Stimulated activated CD4-positive, alpha-beta T cell treated with anti-CD3 and anti-CD28 coated beads, Interleukin-4, amount 100 ng/mL, for 48 hours (primary cell): Measurements from ENCODE around the gene DTNBP1.

ENCODE experiments used
- DNase-seq, 2 donors: peaks; one replicate each; pipeline ENCODE4 v3.0.0-alpha.2; 2020; ENCODE audit warnings: low read depth in 2 of 2

Gene DTNBP1

GRCh38 chr6:15588971-15589634, 73.7 kb downstream of the DTNBP1 start:
- DNase-seq: no peak

- DNase-seq: no peak
Observed at GRCh38 chr6:15586503-15586902, 76.3 kb downstream of the DTNBP1 start.

GRCh38 chr6:15585760-15586214, 77.0 kb downstream of the DTNBP1 start:
- DNase-seq: no peak

GRCh38 chr6:15582499-15582898, 80.3 kb downstream of the DTNBP1 start:
- DNase-seq: no peak

- DNase-seq: no peak
Observed at GRCh38 chr6:15581751-15582150, 81.1 kb downstream of the DTNBP1 start.

GRCh38 chr6:15580326-15580725, 82.5 kb downstream of the DTNBP1 start:
- DNase-seq: no peak

GRCh38 chr6:15578716-15579391, 84.0 kb downstream of the DTNBP1 start:
- no peak for DNase-seq

GRCh38 chr6:15577550-15578171, 85.2 kb downstream of the DTNBP1 start:
- no peak for DNase-seq

GRCh38 chr6:15577106-15577505, 85.7 kb downstream of the DTNBP1 start:
- no peak for DNase-seq

- DNase-seq: no peak
Observed at GRCh38 chr6:15575357-15576033, 87.3 kb downstream of the DTNBP1 start.

- DNase-seq: no peak
Observed at GRCh38 chr6:15574486-15574885, 88.3 kb downstream of the DTNBP1 start.

GRCh38 chr6:15574023-15574422, 88.8 kb downstream of the DTNBP1 start:
- DNase-seq: no peak

- DNase-seq: no peak
Observed at GRCh38 chr6:15573384-15573783, 89.4 kb downstream of the DTNBP1 start.

GRCh38 chr6:15572296-15573016, 90.4 kb downstream of the DTNBP1 start:
- DNase-seq: no peak

- DNase-seq: no peak
Observed at GRCh38 chr6:15570171-15570570, 92.7 kb downstream of the DTNBP1 start.

- no peak for DNase-seq
Observed at GRCh38 chr6:15569035-15569995, 93.5 kb downstream of the DTNBP1 start.

- DNase-seq: no peak
Observed at GRCh38 chr6:15562977-15563376, 99.9 kb downstream of the DTNBP1 start.

GRCh38 chr6:15561447-15562199, 101.2 kb downstream of the DTNBP1 start:
- no peak for DNase-seq

GRCh38 chr6:15560713-15561112, 102.1 kb downstream of the DTNBP1 start:
- DNase-seq: no peak

GRCh38 chr6:15557174-15557573, 105.7 kb downstream of the DTNBP1 start:
- no peak for DNase-seq
